GM19035 (cell line): Measurements from ENCODE around the gene SAMD1.

Experiments used
- ATAC-seq: cut with Tn5 transposase; IDR thresholded peaks from one replicate; pipeline ENCODE4 v1.9.1; 2021; ENCODE audit not compliant: unreplicated experiment

The SAMD1 gene

DNA sequence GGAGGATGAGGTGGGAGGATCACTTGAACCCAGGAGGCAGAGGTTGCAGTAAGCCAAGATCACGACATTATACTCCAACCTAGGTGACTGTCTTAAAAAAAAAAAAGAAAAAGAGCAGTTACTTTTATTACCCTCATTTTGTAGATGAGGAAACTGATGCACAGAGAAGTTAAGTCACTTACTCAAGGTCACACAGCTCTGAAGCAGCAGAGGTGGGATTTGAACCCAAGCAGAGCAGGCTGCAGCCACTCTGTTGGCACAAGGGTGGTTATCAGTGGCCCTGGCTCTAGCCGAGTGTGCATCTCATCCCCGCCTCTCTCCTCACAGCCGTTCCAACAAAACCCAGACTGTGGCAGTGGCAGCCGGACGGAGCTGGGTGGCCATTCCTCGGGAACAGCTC lies 51.4 kb downstream of the SAMD1 start:
- ATAC-seq: no peak
